SK-N-SH (cell line): ENCODE data around the gene R3HCC1L. TPM values are rescaled to one million over a fixed set of nuclear protein-coding genes. Genes with fewer than 3 reads are reported as not detected.

Source experiments
- CTCF ChIA-PET: fragments of 300-600, 350-600 bp; formaldehyde crosslinking; extraction: SDS; loops from one replicate; lab custom pipeline; 2021; lab: Yijun Ruan, JAX
- POLR2A ChIA-PET: fragments of 350-600 bp; sonication (Branson Sonifier 250); formaldehyde crosslinking; extraction: SDS; loops from one replicate; lab custom pipeline; 2020; ENCODE audit warnings: antibody characterized with exemption, inconsistent platforms; lab: Yijun Ruan, JAX
- DNase-seq: peaks from one replicate; pipeline ENCODE4 v3.0.0; 2012
- H2AFZ ChIP-seq: fragments of 200-600 bp; sonication (generic); 2 replicates; pipeline ENCODE4 v1.8.1; 2016; ENCODE audit warnings: antibody characterized with exemption, mild to moderate bottlenecking, low read depth
- H3F3A ChIP-seq: fragments of 200-600 bp; sonication (generic); replicated peaks from 2 replicates; pipeline ENCODE3; 2016; ENCODE audit warnings: antibody characterized with exemption, mild to moderate bottlenecking; ENCODE audit not compliant: insufficient read depth
- H3K27ac ChIP-seq, 2 experiments: fragments of 200-500 bp in 1 of 2; fragments of 200-600 bp in 1 of 2; sonication (Bioruptor generic) in 1 of 2; sonication (generic), shearing (Covaris generic) in 1 of 2; 2 replicates each; pipeline versions ENCODE4 v1.5.1 to v1.6.1; 2014 to 2016; ENCODE audit warnings: low read depth in 2 of 2, inconsistent platforms in 1 of 2, low read length in 1 of 2, mild to moderate bottlenecking in 1 of 2, mixed read lengths in 1 of 2
- H3K27me3 ChIP-seq: fragments of 200-600 bp; sonication (generic), shearing (Covaris generic); 2 replicates; pipeline ENCODE4 v1.6.1; 2016; ENCODE audit warnings: mixed run types; ENCODE audit not compliant: insufficient read depth
- H3K36me3 ChIP-seq, 2 experiments: fragments of 200-500 bp in 1 of 2; fragments of 200-600 bp in 1 of 2; sonication (Bioruptor generic) in 1 of 2; sonication (generic) in 1 of 2; replicated peaks in 1 of 2; 2 replicates each; pipeline versions ENCODE3 to v1.5.1; 2014 to 2016; ENCODE audit warnings: low read length in 1 of 2, mild to moderate bottlenecking in 1 of 2; ENCODE audit not compliant: insufficient read depth in 2 of 2, control insufficient read depth in 1 of 2
- H3K4me1 ChIP-seq, 2 experiments: fragments of 200-500 bp in 1 of 2; fragments of 200-600 bp in 1 of 2; sonication (Bioruptor generic) in 1 of 2; sonication (generic), shearing (Covaris generic) in 1 of 2; 2 replicates each; pipeline versions ENCODE4 v1.5.1 to v1.6.1; 2014 to 2016; ENCODE audit warnings: low read depth in 1 of 2, low read length in 1 of 2, mixed run types in 1 of 2; ENCODE audit not compliant: insufficient read depth in 2 of 2, control insufficient read depth in 1 of 2
- H3K4me2 ChIP-seq: fragments of 200-600 bp; sonication (generic), shearing (Covaris generic); 2 replicates; pipeline ENCODE4 v1.6.1; 2017; ENCODE audit warnings: mixed run types
- H3K4me3 ChIP-seq, 2 experiments: fragments of 200-500 bp in 1 of 2; fragments of 200-600 bp in 1 of 2; sonication (Bioruptor generic) in 1 of 2; sonication (generic), shearing (Covaris generic) in 1 of 2; 2 replicates each; pipeline versions ENCODE4 v1.5.1 to v1.8.1; 2014 to 2016; ENCODE audit warnings: low read depth in 2 of 2, inconsistent platforms in 1 of 2, low read length in 1 of 2, mild to moderate bottlenecking in 1 of 2, mixed read lengths in 1 of 2, moderate library complexity in 1 of 2
- H3K79me2 ChIP-seq: fragments of 200-600 bp; sonication (generic); 2 replicates; pipeline ENCODE4 v1.8.1; 2017; ENCODE audit warnings: mild to moderate bottlenecking; ENCODE audit not compliant: insufficient read depth
- H3K9ac ChIP-seq: fragments of 200-600 bp; sonication (generic); 2 replicates; pipeline ENCODE4 v1.6.1; 2017; ENCODE audit warnings: mixed run types
- H3K9me2 ChIP-seq: fragments of 200-600 bp; sonication (generic); 2 replicates; pipeline ENCODE4 v1.6.1; 2017; ENCODE audit warnings: mixed run types
- H3K9me3 ChIP-seq: fragments of 200-600 bp; sonication (generic); 2 replicates; pipeline ENCODE4 v1.6.1; 2017; ENCODE audit warnings: mixed run types, mild to moderate bottlenecking, moderate library complexity
- H4K20me1 ChIP-seq: fragments of 200-600 bp; sonication (generic); 2 replicates; pipeline ENCODE4 v1.6.1; 2017; ENCODE audit warnings: mild to moderate bottlenecking, mixed run types; ENCODE audit not compliant: insufficient read depth
- ELF1 ChIP-seq: IDR thresholded peaks from 2 replicates; pipeline ENCODE4 v1.4.0; 2012
- EP300 ChIP-seq, 2 experiments: IDR thresholded peaks; 2 replicates each; pipeline versions ENCODE4 v1.4.0 to v1.6.1; 2012; ENCODE audit warnings: borderline replicate concordance in 1 of 2, low read depth in 1 of 2, low read length in 1 of 2
- EZH2phosphoT487 ChIP-seq: fragments of 200-600 bp; sonication (generic); IDR thresholded peaks from 2 replicates; pipeline ENCODE4 v1.6.1; 2017; ENCODE audit warnings: low read depth, mixed run types, mild to moderate bottlenecking, antibody characterized with exemption, moderate library complexity, borderline replicate concordance
- FOXJ3 ChIP-seq: sonication (generic); formaldehyde crosslinking; IDR thresholded peaks from 2 replicates; pipeline ENCODE4 v1.5.1; 2020; ENCODE audit warnings: mild to moderate bottlenecking, missing genetic modification reagents
- GABPA ChIP-seq: IDR thresholded peaks from 2 replicates; pipeline ENCODE4 v1.4.0; 2012; ENCODE audit warnings: low read depth, mild to moderate bottlenecking
- GATA2 ChIP-seq: sonication (generic); formaldehyde crosslinking; IDR thresholded peaks from 2 replicates; pipeline ENCODE4 v1.5.0; 2020; ENCODE audit warnings: mild to moderate bottlenecking, missing genetic modification reagents
- JUND ChIP-seq: IDR thresholded peaks from 2 replicates; pipeline ENCODE4 v1.4.0; 2012
- NFIC ChIP-seq: IDR thresholded peaks from 2 replicates; pipeline ENCODE4 v1.4.0; 2012; ENCODE audit warnings: borderline replicate concordance
- POLR2AphosphoS5 ChIP-seq: IDR thresholded peaks from 2 replicates; pipeline ENCODE4 v1.6.1; 2012; ENCODE audit warnings: low read depth, low read length
- RFX5 ChIP-seq: IDR thresholded peaks from 2 replicates; pipeline ENCODE4 v1.6.1; 2012; ENCODE audit warnings: mild to moderate bottlenecking, improper control_type of control experiment, low read length
- RXRA ChIP-seq: IDR thresholded peaks from 2 replicates; pipeline ENCODE4 v1.4.0; 2012; ENCODE audit warnings: low read depth, mild to moderate bottlenecking, borderline replicate concordance
- SMC3 ChIP-seq: IDR thresholded peaks from 2 replicates; pipeline ENCODE4 v1.6.1; 2012; ENCODE audit warnings: low read depth, low read length, improper control_type of control experiment
- TAF1 ChIP-seq: IDR thresholded peaks from 2 replicates; pipeline ENCODE4 v1.6.1; 2012; ENCODE audit warnings: low read depth, mild to moderate bottlenecking, low read length, moderate library complexity, borderline replicate concordance
- YY1 ChIP-seq: IDR thresholded peaks from 2 replicates; pipeline ENCODE4 v1.4.0; 2012; ENCODE audit warnings: low read depth, mild to moderate bottlenecking
- WGBS: methylation state at CpG from one replicate; pipeline ENCODE4 v1.1.6; 2017; ENCODE audit warnings: low lambda C conversion rate; 5-methylcytosine and 5-hydroxymethylcytosine counted together
- polyA plus RNA-seq, 3 experiments: library from polyadenylated mRNA; depleted of rRNA; stranded (reverse); fragments of >200 nt; gene quantifications; 2 replicates each; pipeline ENCODE4 v1.2.3, GENCODE V29; 2012
- TF ChIP-seq, protein P1 (sequence below): IDR thresholded peaks from 2 replicates; pipeline ENCODE4 v1.4.0; 2012; ENCODE audit warnings: low read depth, borderline replicate concordance
- TF ChIP-seq, protein P2 (sequence below): fragments of 150-350 bp; IDR thresholded peaks from 2 replicates; pipeline ENCODE4 v1.6.1; 2017; ENCODE audit warnings: antibody characterized with exemption, low read length, low read depth, borderline replicate concordance
- TF ChIP-seq, protein P3 (sequence below): IDR thresholded peaks from 2 replicates; pipeline ENCODE4 v1.4.0; 2012; ENCODE audit warnings: low read depth, borderline replicate concordance

Gene R3HCC1L
- polyA plus RNA-seq, 1 of the 3 experiments (the other 2 are of a cell fraction), result 6.0 TPM

- TF ChIP-seq, protein P1, sequence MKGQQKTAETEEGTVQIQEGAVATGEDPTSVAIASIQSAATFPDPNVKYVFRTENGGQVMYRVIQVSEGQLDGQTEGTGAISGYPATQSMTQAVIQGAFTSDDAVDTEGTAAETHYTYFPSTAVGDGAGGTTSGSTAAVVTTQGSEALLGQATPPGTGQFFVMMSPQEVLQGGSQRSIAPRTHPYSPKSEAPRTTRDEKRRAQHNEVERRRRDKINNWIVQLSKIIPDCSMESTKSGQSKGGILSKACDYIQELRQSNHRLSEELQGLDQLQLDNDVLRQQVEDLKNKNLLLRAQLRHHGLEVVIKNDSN, result no peak
- TF ChIP-seq JUND (no peak), GATA2 (CRISPR knock-in tag) (no peak), EP300 (IDR thresholded peaks at IDR 0.05; ENCODE audit: borderline replicate concordance in 1 of 2, low read depth in 1 of 2, low read length in 1 of 2) (no peak), RFX5 (no peak), YY1 (no peak), NFIC (no peak), FOXJ3 (no peak), RXRA (no peak), EZH2phosphoT487 (no peak)
- TF ChIP-seq, protein P2, sequence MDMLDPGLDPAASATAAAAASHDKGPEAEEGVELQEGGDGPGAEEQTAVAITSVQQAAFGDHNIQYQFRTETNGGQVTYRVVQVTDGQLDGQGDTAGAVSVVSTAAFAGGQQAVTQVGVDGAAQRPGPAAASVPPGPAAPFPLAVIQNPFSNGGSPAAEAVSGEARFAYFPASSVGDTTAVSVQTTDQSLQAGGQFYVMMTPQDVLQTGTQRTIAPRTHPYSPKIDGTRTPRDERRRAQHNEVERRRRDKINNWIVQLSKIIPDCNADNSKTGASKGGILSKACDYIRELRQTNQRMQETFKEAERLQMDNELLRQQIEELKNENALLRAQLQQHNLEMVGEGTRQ, result no peak
- TF ChIP-seq, all 33 proteins: peak for 0
Observed at GRCh38 chr10:98115031-98115787, 19.2 kb upstream of the R3HCC1L start (continued).

DNA sequence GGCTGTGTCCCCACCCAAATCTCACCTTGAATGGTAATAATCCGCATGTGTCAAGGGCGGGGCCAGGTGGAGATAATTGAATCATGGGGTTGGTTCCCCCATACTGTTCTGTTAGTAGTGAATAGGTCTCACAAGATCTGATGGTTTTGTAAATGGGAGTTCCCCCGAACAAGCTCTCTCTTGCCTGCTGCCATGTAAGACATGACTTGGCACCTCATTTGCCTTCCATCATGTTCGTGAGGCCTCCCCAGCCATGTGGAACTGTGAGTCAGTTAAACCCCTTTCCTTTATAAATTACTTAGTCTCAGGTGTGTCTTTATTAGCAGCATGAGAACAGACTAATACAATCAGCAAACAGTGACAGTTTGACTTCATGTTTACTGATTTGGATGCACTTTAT lies 14.6 kb upstream of the R3HCC1L start:
- no peaks in the 10 kb centered on the region for H4K20me1 ChIP-seq
- no peak for DNase-seq
- no peaks in the 10 kb centered on the region for H3K4me1 ChIP-seq
- no peaks in the 10 kb centered on the region for H3K36me3 ChIP-seq
- CTCF ChIA-PET, result interaction anchor here (1.4 kb wide), 1 partner anchor 205 kb away, joined by 3 read pairs; no protein-coding TSS in a partner anchor
- peaks cover 9% of the 10 kb centered on the region; the same call in 1 of the 2 replicates for H3K27me3 ChIP-seq
- H3K9me2 ChIP-seq, result no peaks in the 10 kb centered on the region
- no peak overlapping the region for H3K9ac ChIP-seq
- H3K79me2 ChIP-seq, result no peaks in the 10 kb centered on the region
- no peaks in the 10 kb centered on the region for H3K9me3 ChIP-seq
- no peaks in the 10 kb centered on the region for H3F3A ChIP-seq
- no peak overlapping the region for H2AFZ ChIP-seq
- H3K27ac ChIP-seq, result no peak overlapping the region
- POLR2A ChIA-PET, result no interaction called here
- H3K4me2 ChIP-seq, result no peak overlapping the region
- H3K4me3 ChIP-seq, result no peak overlapping the region
- WGBS, result 32% methylated on average over 4 of the region's 4 CpGs
- TF ChIP-seq SMC3 (no peak), TAF1 (no peak), NFIC (no peak), GABPA (no peak), EZH2phosphoT487 (no peak), POLR2AphosphoS5 (no peak), ELF1 (no peak)
- TF ChIP-seq, protein P3, sequence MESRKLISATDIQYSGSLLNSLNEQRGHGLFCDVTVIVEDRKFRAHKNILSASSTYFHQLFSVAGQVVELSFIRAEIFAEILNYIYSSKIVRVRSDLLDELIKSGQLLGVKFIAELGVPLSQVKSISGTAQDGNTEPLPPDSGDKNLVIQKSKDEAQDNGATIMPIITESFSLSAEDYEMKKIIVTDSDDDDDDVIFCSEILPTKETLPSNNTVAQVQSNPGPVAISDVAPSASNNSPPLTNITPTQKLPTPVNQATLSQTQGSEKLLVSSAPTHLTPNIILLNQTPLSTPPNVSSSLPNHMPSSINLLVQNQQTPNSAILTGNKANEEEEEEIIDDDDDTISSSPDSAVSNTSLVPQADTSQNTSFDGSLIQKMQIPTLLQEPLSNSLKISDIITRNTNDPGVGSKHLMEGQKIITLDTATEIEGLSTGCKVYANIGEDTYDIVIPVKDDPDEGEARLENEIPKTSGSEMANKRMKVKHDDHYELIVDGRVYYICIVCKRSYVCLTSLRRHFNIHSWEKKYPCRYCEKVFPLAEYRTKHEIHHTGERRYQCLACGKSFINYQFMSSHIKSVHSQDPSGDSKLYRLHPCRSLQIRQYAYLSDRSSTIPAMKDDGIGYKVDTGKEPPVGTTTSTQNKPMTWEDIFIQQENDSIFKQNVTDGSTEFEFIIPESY, result no peak
